Pons (tissue), 1 donor: ENCODE results near the gene KRT15.
"Not testable (repeated sequence)": the region's sequence is repeated elsewhere in the genome, so short reads cannot be mapped to it uniquely, and the experiment has no call there.

Experiments
- DNase-seq: peaks from one replicate; pipeline ENCODE4 v3.0.0-alpha.2; 2016; ENCODE audit warnings: low spot score

Gene KRT15

DNA sequence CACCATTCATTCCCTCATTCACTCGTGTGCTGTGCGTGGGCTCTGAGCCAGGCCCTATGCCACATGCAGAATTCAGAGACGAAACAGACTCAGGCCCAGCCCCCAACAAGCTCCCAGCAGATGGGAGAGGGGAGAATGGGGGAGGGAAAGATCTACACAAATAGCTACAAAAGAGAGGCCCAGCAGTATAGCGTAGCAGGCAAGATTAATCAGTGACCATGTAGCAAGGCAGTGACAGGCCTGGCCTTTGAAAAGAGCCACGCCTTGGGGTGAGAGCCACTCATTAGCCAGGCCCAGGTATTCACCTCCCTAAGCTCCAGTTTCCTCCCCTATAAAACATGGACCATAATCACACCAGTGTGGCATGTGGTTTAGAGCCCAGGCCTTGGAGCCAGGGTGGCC is 25.8 kb upstream of the KRT15 start:
- DNase-seq: no peak

DNA sequence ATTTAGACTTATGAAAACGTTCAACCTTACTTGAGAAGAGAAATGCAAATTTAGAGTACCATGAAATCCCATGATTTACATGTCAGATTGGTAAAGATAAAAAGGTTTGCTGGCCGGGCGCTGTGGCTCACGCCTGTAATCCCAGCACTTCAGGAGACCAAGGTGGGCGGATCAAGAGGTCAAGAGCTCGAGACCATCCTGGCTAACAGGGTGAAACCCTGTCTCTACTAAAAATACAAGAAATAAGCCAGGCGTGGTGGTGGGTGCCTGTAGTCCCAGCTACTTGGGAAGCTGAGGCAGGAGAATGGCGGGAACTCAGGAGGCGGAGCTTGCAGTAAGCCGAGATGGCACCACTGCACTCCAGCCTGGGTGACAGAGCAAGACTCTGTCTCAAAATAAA is 24.1 kb upstream of the KRT15 start:
- DNase-seq: not testable (repeated sequence)

DNA sequence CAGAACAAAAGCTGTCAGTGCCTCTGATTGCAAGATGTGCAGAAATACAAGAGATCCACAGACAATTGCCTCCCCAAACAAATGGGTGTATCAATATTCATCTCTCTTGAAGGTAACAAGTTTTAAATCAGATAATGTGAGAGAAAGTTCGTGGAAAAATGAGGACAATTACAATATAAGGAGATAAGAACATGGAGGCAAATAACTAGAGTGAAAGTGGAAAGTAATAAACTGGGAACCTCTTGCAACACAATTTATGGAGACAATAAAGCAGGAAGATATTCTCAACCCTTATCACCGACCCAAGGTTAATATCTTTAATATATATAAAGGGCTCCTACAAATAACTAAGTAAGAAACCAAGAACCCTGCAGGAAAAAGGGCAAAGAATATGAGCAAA is 23.7 kb upstream of the KRT15 start:
- DNase-seq: no peak

DNA sequence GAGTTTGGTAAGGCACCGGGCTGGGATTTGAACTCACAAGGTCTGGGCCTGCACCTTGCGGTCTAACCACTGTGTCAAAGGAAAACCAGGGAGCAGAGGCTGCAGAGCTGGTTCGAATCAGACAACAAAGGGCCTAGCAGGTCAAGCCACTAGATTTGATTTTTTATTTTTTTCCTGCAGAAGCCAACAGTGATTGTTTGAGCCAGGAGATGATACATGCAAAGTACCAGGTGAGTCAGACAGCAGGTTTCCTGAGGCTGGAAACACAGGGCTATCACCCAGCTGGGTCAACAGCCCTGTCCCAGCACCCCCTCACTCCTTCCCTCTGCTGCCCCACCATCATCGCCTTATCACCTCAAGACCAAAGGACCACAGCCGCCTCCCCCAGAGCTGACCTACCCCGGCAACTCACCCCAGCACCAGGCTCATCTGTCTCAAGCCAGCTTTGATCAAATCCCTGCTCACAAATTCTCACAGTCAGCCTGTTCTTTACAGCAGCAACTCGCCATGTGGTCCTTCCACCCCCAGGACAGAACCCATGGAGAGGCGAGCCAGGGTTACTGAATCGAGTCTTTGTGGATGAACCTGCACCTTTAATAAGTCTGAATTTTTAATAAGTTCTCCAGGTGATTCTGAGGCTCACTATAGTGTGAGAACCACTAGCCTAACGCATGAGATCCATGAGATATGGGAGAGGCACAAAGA is 22.4 kb upstream of the KRT15 start:
- DNase-seq: no peak

DNA sequence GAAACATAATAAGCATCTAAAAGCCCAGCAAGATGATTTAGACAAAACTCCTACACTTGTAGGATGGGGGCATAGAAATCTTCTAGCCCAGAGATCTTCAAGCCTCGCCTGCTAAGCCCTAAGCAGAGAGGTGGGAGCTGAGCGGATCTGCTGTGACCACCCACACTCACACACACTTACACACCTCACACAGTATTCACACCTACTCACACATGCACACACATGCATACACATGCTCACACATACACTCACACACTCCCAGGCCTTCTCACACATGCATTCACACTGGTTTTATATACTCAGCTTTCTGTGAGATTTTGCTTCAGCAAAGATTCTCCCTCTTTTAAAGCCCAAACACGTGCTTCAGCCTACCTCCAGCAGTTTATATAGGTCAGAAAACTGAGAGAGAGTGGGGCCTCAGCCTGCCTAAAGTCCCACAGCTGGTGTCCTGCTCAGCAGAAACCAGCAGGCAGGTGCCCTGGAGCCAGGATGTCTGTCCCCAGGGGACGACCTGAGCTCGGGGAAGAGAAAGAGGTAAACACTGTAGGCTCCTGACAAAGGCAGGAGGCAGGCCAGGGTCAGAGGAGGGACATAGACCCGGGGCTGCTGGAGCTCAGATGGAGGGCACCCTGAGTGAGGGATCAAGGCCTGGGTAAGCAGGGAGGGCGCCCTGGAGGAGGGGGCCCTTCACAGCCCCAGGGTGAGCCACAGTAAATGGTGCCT is 21.4 kb upstream of the KRT15 start:
- no peak for DNase-seq

DNA sequence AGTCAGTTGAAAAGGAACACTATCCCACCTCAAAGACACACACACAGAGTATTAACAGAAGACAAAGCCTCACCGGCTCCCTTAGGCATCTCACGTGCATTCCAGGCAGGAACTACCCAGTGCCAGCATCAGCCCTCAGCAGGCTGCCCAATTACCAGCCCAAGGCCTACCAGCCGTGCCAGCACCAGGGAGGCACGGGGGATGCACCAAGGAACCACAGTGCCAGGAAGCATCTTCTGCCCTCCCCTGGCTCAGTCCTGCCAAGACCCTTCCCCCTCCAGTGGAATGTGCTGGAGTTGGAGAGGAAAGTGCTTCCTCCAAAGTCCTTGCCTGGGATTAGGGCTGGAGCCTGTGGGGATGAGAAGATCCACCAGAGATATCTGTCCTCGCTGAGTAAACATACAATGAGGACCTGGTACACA is 20.4 kb upstream of the KRT15 start:
- no peak for DNase-seq

DNA sequence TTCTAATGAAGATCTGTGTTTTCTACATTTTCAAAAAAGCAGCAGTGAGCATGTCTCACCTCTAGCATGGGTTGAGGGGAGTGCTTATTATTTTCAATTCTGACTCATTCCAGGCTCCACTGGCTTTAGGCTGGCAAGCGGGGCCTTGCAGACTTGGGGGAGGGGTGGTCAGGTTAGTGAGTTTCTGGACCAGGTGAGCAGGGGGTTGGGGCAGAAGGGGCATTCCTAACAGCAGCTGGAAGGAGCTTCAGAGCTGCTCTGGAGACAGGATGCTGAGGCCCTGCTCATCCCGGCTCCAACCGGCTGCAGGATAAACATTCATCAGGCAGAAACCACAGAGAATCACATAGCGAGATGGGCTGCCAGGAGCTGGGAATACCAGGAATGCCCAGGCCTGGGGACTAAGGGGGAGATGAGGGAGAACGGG is 19.9 kb upstream of the KRT15 start:
- no peak for DNase-seq

DNA sequence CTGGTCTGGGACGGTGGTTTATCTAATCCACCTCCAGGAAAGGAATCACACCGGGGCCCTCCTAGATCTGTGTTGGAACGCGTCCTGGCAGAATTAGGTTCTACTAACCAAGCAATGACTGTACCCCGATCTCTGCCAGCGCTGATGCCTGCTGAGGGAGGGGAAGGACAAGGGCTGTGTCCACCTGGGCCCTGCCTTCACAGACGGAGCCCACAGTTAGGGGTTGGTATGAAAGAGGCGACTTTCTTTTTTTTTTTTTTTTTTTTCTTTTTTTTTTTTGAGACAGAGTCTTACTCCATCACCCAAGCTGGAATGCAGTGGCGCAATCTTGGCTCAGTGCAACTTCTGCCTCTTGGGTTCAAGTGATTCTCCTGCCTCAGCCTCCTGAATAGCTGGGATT is 19.3 kb upstream of the KRT15 start:
- no peak for DNase-seq

DNA sequence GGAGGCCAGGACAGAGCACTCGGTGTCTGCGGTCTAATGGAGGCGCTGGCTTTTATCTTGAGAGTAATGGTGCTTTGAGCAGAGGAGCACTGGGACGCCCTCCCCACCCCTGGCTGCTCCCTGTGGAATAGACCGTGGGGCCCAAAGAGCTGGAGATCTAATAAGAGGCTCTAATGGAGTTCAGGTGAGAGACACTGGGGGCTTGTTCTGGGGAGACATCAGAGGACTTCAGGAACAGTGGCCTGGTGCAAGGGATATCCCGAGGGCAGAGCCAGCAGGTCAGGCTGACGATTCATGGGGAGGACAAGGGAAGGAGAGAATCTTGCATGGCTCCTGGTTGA is 18.9 kb upstream of the KRT15 start:
- no peak for DNase-seq

DNA sequence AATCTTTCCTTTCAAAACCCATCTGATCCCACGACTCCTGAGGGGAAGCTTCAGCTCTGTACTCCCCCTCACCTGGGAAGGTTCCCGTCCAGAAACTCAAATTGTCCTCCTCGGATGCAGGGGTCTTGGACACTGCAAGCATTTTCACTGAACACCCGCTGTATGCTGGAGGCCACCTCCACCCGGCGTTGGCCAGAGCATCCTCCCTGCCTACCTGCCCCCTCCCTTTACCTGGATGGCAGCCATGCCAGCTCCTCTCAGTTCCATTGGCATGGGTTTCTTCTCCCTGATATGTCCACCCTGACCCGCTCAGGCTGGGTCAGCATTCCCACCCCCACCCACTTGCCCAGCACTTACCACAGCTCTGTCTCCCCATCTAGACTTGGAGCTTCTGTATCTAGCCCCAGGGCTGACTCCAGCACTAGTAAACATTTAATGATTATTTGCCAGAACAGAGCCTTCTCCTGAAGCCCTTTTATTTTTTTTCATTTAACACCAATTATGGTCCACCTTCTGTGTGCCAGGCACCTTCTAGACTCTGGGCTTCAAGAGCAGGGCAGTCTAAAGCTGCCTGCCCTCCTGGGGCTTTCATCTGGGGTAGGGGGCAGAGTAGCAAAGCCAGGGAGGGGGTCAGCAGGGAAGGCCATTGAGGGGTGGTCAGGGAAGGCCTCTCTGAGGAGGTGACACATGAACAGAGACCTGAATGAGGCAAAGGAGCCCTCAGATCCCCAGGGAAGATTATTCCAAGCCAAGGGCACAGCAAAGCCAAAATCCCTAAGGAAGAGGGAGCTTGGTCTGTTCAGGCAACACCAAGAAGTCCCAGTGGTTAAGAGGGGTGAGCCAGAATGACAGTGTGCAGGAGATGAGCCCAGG is 18.3 kb upstream of the KRT15 start:
- DNase-seq: no peak

DNA sequence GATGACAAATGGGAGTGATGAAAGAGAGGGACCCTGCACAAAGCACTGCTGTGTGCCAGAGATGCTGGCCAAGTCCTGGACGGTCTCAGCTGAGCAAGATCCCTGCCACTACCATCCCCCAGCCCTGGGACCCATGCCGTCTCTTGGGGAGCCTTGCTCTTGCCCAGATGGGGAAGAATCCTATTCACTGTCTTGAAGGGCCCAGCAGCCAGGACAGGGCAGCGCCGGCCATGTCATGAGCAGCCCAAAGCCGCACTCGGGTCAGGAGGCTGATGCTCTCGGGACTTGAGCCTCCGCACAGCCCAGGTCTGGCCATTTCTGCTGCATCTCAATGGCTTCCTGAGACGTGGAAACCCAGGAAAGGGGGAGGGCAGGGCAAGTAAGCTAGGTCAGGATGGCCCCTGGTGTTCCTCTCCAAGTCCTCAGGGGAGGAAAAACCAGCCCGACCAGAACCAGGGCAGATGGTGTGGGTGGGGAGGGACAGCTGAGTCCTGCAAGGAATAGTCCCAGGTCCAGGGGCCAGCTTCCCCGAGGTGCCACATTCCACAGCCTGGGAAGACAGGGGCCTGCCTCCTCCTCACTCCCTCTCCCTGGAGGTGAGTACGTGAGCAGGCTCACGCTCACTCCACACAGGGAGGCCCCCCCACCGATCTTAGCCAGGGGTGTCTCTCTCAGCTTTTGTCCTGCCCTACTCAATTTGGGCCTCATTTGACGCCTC is 17.2 kb upstream of the KRT15 start:
- no peak for DNase-seq

DNA sequence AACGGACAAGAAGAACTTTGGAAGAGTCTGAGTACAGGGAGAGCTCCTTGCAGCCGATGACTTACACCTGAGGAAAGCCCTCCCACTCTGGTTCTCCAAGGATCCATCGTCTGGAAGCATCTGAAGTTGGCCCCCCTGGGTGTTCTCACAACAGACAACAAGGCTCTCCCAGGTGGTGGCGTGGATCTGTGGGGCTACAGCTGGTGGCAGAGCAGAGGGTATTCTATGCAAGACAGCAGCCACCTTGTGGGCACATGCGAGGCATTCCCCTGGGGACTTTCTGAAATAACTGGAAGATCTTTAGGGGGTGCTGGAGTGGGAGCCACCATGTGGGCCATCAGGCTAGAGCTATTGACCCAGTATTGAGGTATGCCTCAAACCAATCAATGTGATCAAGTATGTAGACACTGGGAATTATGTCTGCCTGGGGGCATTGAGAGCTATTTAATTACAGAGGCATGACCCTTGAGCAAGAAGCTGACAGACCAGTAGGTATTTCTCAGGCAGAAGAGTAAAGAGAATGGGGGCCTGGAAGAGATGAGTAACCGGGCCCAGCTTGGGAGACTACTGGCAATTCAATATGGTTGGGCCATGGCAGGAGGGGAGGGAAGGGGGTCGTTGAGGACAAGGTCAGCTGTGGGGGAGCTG is 16.3 kb upstream of the KRT15 start:
- no peak for DNase-seq

DNA sequence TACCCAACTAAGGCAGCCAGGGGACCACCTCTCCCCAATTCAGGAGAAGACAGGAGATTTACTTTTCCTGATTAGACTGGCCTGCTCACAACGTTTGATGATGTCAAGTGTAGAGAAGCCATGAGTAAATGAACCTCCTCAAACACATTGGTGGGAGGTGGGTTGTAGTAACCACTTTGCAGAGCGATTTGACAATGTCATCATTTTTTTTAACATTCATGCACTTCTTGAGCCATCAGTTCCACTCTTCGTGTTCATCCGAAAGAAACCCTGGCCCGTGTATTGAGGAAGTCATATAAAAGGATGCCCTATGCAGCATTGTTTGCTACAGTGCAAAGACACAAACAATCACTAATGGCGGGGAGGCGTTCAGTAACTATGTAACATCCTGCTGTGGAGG is 14.9 kb upstream of the KRT15 start:
- no peak for DNase-seq

DNA sequence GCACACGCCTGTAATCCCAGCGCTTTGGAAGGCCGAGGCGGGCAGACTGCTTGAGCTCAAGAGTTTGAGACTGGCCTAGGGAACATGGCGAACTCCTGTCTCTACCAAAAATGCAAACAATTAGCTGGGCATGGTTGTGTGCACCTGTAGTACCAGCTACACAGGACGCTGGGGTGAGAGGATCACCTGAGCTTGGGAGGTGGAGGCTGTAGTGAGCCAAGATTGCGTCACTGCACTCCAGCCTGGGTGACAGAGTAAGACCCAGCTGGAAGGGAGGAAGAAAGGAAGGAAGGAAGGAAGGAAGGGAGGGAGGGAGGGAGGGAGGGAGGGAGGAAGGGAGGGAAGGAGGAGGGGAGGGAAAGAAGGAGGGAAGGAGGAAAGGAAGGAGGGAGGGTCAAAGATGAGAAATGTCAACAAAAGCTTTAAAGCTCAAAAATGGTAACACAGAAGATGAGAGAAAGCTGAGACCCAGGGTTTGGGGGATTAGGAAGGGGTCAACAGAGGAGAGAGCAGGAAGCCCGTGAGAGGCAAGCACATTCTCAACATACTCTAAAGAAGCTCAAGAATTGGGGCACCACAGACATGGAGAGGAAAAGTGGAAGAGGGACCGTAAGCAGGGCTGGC is 14.4 kb upstream of the KRT15 start:
- no peak for DNase-seq

DNA sequence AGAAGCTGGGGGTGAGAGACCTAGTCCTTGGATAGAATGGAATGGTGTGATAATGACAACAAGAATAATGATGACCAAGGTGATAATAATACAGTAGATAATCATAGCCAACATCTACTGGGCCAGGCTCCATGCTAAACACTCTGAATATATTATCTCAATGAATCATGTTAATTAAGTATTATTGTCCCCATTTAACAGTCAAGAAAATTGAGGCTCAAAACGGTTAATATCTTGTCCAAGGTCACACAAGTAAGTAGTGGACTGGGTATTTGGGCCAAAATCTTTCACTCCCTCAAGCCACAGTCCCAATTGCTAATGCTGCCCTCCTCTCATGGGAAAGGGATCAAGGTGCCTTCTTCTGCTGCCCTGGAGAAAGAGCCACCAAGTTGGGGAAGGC is 13.3 kb upstream of the KRT15 start:
- no peak for DNase-seq

DNA sequence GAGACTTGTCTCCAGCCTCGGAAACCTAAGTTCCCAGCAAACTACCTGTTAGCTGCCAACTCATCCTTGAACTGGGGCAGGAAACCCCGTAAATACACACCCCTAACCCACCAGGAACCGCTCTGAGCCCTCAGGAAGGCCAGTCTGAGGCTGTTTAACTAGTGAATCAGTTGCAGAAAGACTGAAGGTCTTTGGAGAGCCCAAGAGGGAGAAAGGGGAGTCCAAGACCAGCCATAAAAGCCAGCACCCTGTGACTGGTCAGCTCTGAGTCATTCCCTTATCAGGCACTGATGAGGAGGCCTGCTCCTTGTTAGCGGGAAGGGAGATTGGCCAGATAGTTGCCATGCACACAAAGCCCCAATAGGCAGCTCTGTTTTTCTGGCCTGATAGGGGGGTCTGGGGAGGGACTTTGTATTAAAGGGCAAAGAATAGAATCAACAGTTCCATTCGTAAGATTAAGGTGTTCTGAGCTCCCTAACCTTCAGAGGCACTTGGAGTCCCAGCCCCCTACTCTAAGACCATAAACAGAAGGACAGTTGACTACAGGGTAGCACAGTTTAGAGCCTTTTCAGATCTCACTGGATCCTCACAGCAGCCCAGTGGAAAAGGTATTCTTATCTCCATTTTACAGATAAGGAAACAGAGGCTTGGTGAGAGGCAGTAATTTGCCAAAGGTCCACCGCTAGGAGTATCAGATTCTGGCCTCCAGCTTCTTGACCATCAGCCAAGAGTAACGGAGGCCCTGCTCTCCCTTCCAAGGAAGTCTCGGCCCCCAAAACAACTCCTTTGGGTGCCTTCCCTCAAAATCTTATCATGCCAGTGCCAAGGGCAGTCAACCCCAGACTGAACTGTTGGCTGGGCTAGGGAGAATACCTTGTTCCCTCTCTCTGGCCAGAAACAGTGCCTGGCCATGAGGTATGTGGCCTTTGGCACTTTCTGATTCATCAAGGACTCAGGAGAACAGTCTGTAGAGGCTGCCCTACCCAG is 11.7 kb upstream of the KRT15 start:
- no peak for DNase-seq

DNA sequence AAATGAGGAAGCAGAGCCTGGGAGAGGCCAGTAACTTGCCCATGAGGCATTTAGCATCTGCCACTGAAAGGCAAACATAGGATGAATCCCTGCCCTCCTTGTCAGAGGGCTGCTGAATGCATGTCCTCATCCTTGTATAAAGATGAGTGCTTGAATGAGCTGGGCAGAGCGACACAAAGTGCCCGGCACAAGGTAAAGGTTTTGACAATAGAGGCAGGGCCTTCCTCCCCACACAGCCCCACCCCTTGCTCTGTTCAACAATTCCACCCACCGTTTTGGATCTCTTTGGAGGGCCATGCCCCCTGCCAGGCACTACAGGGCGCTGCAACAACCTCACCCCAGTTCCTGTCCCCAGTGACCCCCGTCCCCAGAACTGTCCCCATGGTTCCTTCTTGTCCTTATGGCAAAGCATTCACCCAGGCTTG is 10.8 kb upstream of the KRT15 start:
- DNase-seq: no peak

DNA sequence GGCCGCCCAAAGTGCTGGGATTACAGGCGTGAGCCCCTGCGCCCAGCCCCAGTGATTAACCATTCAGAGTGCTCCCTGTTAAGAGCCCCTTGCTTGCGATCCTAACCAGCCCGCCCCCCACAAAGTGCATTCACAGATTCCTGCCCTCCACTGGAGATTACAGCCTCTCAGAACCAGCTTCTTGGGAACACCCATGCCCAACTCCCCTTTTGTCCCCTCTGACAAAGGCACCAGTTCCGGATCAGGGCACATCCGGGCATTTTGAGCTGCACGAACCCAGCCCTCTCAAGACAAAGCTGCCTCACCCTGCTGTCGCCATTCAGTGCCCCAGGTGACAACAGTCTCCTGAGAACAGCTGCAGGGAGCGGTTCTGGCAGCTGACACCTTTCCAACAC is 10.3 kb upstream of the KRT15 start:
- DNase-seq: no peak

DNA sequence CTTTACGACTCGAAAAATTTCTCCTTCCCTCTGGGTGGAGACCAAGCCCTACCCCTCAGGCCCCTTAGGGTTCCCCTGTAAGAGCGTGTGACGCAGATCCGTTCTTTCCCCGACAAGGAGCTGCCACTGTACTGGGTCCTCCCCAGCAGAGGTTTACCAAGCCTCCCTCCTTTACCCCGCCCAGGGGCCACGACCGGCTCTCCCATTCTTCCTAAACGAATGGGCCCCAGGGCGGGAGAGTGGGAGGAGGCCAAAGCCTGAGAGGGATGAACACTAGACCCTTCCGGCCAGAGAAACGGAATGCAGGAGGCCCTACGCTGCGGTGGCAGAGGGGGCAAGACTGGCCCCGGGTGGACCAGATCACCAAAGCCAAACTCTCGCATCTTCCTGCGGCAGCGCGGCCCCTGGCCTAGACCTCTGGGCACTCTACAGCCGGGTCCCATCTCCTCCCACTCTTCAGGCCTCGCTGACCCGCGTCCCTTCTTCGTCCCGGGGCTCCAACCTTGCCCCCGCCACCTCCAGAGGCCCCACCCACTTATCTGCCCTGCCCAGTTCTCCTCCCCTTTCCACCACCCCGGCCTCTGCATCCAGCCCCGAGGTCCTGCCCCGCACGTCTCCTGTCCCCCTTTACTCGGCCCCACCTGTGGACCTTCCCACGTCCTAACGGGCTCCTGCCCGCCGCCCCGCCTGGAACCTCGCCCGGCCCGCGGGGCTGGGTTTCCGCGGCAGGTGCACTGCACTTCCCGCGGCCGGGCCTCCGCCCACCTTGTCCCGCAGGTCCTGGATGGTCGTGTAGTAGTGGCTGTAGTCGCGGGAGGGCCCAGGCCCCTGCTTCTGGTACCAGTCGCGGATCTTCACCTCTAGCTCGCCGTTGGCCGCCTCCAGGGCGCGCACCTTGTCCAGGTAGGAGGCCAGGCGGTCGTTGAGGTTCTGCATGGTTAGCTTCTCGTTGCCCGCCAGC is 8.7 kb upstream of the KRT15 start:
- DNase-seq: no peak
